ENCODE measurements around the gene ZNF502.

The ZNF502 gene

GRCh38 chr3:44771424-44772098, 59.1 kb downstream of the ZNF502 start:
- Histone ChIP-seq H3K4me3 (ENCODE audit: extremely low read depth, insufficient read depth, low read length, poor library complexity, severe bottlenecking) (no peak overlapping the region), H3K9me3 (ENCODE audit: control insufficient read depth, low read length) (peaks cover 62% of the 10 kb centered on the region), H3K27ac (ENCODE audit: low read depth, low read length, severe bottlenecking) (no peak overlapping the region), H3K4me1 (ENCODE audit: control insufficient read depth, insufficient read depth, low read length, poor library complexity, severe bottlenecking) (no peaks in the 10 kb centered on the region), H3K36me3 (ENCODE audit: control insufficient read depth, insufficient read depth, low read length) (peaks cover 72% of the 10 kb centered on the region)
- WGBS, 2 experiments (ENCODE audit: insufficient coverage in 2 of 2): no CpG with 5 or more reads among the region's 1 CpG

DNA sequence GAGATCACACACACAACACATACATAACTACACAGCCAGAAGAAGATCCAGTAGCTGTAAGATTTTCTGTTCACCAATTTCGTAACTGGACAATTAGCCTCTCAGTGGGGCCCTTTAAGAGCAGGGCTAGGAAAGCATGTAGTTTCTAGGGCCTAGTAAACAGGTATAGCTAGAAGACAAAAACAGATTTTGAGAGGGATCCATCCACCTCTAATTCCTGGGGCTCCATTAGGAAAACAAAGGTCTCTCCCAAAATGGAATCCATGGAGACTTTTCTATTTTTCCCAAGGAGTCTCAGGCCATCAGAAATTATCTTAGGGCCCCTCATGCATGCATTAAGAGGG, 59.6 kb downstream of the ZNF502 start:
- Histone ChIP-seq H3K36me3 (ENCODE audit: control insufficient read depth, insufficient read depth, low read length) (peaks cover 73% of the 10 kb centered on the region), H3K4me3 (ENCODE audit: extremely low read depth, insufficient read depth, low read length, poor library complexity, severe bottlenecking) (no peak overlapping the region), H3K9me3 (ENCODE audit: control insufficient read depth, low read length) (peaks cover 60% of the 10 kb centered on the region), H3K4me1 (ENCODE audit: control insufficient read depth, insufficient read depth, low read length, poor library complexity, severe bottlenecking) (no peaks in the 10 kb centered on the region), H3K27ac (ENCODE audit: low read depth, low read length, severe bottlenecking) (no peak overlapping the region)
- no CpG with 5 or more reads among the region's 1 CpG for WGBS, 2 experiments (ENCODE audit: insufficient coverage in 2 of 2)
